ENCODE results near the gene POLR2E. TPM values are rescaled to one million over a fixed set of nuclear protein-coding genes. Genes with fewer than 3 reads are reported as not detected.

Gene POLR2E
- total RNA-seq, 1 donor from 2014 or later = 72.1 TPM

DNA sequence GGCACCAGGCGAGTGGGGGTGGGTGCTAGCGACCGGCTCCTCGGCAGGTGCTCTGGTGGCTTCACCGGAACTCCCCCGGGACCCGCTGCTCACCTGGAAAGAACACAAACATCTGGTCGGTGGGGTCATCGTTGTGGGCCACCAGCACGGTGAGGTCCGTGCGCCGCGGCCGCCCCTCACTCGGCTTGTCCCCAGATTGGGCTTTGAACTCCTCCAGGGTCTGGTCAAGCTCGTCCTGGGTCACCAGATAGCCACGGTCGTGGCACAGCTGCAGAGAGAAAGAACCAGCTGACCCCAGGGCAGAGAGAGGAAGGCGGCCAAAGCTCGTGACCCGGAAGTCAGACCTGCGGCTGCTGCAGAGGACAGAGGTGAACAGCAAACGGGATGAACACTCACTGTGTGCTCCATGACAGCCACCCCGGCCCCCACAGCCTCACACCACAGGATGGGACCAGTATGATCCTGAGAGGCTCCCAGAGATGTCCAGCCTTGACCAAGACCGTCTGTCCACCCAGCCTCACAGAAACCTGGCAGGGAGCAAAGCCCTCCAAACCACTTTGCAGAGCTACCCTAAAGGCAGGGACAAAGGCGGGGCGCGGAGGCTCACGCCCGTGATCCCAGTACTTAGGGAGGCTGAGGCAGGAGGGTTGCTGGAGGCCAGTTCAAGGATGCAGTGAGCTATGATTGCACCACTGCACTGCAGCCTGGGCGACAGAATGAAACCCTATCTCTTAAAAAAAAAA lies 1.2 kb downstream of the POLR2E start:
- Histone ChIP-seq H3K9me3 (no peaks in the 10 kb centered on the region), H3K36me3 (peaks cover 22 to 28% of the 10 kb centered on the region in 2 donors), H3K27ac (no peak overlapping the region), H3K4me3 (peak overlapping the region; percentile 81 to 96), H3K4me1 (peaks cover 12 to 22% of the 10 kb centered on the region in 2 donors), H3K27me3 (no peaks in the 10 kb centered on the region)
- TF ChIP-seq, protein P1, sequence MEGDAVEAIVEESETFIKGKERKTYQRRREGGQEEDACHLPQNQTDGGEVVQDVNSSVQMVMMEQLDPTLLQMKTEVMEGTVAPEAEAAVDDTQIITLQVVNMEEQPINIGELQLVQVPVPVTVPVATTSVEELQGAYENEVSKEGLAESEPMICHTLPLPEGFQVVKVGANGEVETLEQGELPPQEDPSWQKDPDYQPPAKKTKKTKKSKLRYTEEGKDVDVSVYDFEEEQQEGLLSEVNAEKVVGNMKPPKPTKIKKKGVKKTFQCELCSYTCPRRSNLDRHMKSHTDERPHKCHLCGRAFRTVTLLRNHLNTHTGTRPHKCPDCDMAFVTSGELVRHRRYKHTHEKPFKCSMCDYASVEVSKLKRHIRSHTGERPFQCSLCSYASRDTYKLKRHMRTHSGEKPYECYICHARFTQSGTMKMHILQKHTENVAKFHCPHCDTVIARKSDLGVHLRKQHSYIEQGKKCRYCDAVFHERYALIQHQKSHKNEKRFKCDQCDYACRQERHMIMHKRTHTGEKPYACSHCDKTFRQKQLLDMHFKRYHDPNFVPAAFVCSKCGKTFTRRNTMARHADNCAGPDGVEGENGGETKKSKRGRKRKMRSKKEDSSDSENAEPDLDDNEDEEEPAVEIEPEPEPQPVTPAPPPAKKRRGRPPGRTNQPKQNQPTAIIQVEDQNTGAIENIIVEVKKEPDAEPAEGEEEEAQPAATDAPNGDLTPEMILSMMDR (IDR thresholded peaks at IDR 0.05) = no peak
- intact Hi-C loops (cut with DNase I) = loop anchor here (2.0 kb wide), 1 partner anchor 67 kb away; the partner anchor contains the start of gene CNN2
- no peak for DNase-seq (ENCODE audit: low spot score in 2 of 2)

DNA sequence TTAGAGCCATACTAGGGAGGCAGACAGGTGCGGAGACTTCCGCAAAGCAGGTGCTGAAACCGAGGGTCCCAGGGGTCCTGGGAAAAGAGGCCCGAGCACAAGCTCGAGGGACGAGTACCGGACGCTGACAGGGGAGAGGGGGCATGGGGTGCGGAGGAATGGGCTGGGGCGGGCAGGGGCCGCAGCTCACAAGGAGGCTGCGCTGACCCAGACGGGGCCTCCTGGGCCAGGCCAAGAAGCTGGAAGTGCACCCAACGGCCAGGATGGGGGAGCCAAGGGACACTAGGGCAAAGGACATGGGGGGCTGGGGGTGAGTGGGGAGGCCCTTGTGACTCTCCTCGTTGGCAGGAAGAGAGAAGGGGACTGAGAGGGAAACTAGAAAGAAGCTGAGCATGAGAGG lies 1.8 kb downstream of the POLR2E start:
- H3K4me1 ChIP-seq = peaks cover 11 to 16% of the 10 kb centered on the region in 2 donors
- peak overlapping the region in 1 of 2 donors; percentile 96 for H3K4me3 ChIP-seq
- H3K9me3 ChIP-seq = no peaks in the 10 kb centered on the region
- no peaks in the 10 kb centered on the region for H3K27me3 ChIP-seq
- intact Hi-C loops (cut with DNase I) = no loop called here
- TF ChIP-seq, protein P1 (IDR thresholded peaks at IDR 0.05) = no peak
- peaks cover 26 to 35% of the 10 kb centered on the region in 2 donors for H3K36me3 ChIP-seq
- no peak for DNase-seq (ENCODE audit: low spot score in 2 of 2)
- H3K27ac ChIP-seq = no peak overlapping the region

DNA sequence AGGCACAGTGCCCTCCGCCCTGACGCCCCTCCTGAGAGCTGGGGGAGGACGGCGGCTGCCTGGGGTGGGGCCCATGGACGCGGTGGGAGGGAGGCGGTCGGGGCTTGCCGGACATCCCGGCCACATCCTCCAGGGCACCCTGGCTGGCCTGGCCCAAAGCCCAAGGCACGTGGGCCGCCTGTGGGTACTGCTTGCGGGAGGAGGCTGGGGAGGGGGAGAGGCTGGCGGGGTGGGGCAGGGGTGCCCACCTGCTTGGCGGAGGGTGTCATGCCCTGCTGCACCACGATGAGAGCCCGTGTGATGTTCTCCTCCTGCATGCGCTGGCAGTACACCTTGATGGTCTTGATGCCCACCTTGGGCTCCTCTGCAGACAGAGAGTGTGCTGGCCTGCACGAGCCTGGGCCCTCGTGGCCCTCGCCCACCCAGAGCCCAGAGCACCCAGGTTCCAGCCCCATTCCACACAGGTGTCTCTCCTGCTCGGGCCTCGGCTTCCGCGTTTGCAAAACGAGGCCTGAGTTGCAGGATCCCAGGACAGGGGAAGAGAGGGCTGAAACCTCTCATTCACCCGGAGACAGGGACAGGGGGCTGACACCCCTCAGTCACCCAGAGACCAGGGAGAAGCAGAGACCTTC lies 3.5 kb downstream of the POLR2E start:
- no peak overlapping the region for H3K27ac ChIP-seq
- no peak for DNase-seq (ENCODE audit: low spot score in 2 of 2)
- H3K9me3 ChIP-seq = no peaks in the 10 kb centered on the region
- H3K36me3 ChIP-seq = peaks cover 29 to 43% of the 10 kb centered on the region in 2 donors
- peaks cover 11 to 12% of the 10 kb centered on the region in 2 donors for H3K4me1 ChIP-seq
- TF ChIP-seq, protein P1 (IDR thresholded peaks at IDR 0.05) = no peak
- no peak overlapping the region for H3K4me3 ChIP-seq
- H3K27me3 ChIP-seq = no peaks in the 10 kb centered on the region
- intact Hi-C loops (cut with DNase I) = no loop called here

DNA sequence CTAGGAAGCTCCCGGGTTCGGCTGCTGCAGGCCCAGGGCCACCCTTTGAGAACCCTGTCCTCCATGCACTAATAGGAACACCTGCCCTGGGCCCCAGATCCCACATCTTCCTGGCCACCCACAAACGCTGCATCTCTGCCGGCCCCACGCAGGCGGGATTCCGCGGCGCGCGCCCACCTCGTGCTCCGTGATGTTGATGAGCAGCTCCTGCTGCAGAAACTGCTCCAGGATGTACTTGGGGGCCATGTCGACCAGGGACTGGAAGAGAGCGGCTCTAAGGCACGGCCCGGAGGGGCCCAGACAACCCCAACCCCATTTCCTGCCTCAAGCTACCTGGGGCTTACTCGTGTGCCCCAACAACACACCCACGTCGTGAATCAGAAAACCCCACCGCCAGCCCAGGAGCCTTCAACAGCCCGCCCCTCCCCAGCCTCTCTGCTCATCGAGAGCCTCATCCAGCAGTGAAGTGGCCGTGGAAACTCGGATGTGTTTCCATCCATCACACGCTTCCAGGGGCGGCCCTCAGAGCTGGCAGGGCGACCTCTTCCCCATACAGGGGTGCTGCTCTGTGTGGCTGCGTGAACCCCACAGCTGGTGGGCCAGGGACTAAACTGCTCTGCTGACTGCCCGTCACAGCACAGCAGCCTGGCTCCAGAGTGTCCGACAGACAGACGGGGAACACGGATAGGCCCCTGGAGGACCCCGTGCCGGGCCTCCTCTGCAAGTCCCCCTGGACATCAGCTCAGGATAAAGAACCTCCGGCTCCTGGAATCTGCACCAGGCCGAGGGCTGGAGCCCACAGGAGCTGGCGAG lies 4.2 kb downstream of the POLR2E start:
- TF ChIP-seq, protein P1 (IDR thresholded peaks at IDR 0.05) = no peak
- Histone ChIP-seq H3K4me3 (no peak overlapping the region), H3K27ac (no peak overlapping the region), H3K36me3 (peaks cover 29 to 50% of the 10 kb centered on the region in 2 donors), H3K9me3 (no peaks in the 10 kb centered on the region), H3K27me3 (no peaks in the 10 kb centered on the region), H3K4me1 (peaks cover 11 to 12% of the 10 kb centered on the region in 2 donors)
- intact Hi-C loops (cut with DNase I) = no loop called here
- DNase-seq (ENCODE audit: low spot score in 2 of 2) = no peak

DNA sequence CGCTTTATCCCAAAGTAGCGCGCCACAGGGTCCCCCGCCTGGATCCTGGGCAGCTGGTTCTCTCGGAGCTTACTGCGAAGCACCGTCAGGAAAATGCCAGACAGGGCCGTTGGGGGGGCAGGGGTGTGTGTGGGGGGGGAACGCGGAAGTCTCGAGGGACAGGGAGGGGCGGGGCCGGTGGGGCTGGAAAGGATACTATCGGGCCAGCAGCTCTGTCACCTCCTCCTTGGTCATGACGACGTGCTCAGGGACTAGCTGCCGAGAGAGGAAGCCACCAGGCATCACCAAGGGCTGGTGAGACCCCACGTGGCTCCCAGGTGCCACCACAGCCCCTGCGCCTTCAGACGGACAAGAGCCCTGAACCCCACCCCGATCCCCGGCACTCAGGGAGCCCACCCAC lies 5.3 kb downstream of the POLR2E start:
- Histone ChIP-seq H3K27ac (no peak overlapping the region), H3K4me1 (peaks cover 11 to 12% of the 10 kb centered on the region in 2 donors), H3K4me3 (no peak overlapping the region), H3K27me3 (no peaks in the 10 kb centered on the region), H3K9me3 (no peaks in the 10 kb centered on the region), H3K36me3 (peaks cover 29 to 53% of the 10 kb centered on the region in 2 donors)
- intact Hi-C loops (cut with DNase I) = no loop called here
- TF ChIP-seq, protein P1 (IDR thresholded peaks at IDR 0.05) = no peak
- DNase-seq (ENCODE audit: low spot score in 2 of 2) = no peak

All from ascending aorta (tissue), 2 donors.